ENCODE results near the gene ITGAX. TPM values are rescaled to one million over a fixed set of nuclear protein-coding genes. Genes with fewer than 3 reads are reported as not detected.

The ITGAX gene
- total RNA-seq, 4 donors from 2014 or later = 1.2 to 3.8 (median 3.7) TPM; not detected in 1

DNA sequence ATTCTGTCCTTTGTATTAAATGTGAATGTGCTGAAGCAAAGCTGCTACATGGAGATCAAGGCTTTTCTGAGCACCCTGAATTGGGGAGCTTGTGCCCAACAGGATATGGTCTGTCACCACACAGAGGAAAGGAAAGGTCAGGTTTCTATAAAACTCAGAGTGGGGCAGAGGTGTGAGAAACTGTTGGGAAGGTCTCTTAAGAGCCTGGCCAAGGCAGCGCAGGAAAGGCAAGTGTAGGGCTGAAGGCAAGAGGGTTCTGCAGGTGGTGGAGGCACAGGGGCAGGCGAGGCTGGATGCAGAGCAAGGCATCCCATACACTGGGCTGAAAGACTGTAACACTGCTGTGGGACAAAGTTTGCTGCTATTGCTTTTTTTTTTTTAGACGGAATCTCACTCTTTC is 65.1 kb downstream of the ITGAX start:
- H3K27me3 ChIP-seq = peaks cover 4% of the 10 kb centered on the region
- no peak overlapping the region for H3K4me3 ChIP-seq
- H3K27ac ChIP-seq = no peak overlapping the region
- no peak for DNase-seq
- intact Hi-C loops (cut with DNase I; ENCODE audit: low total_unique reads) (no loop called here), in situ Hi-C loops (cut with MboI; ENCODE audit: low pct_ligation_motif_present in 1 of 4, low pct_unique_long_range_greater_than_20kb in 1 of 4, low sequenced_read_pairs in 3 of 4) (no loop called here)
- 33 to 61% methylated on average over 1 to 3 of the region's 3 CpGs for WGBS, 2 donors (ENCODE audit: low coverage in 1 of 2)
- H3K9me3 ChIP-seq = no peaks in the 10 kb centered on the region
- H3K36me3 ChIP-seq = no peaks in the 10 kb centered on the region
- H3K4me1 ChIP-seq = no peaks in the 10 kb centered on the region
- TF ChIP-seq EP300 (IDR thresholded peaks at IDR 0.05; ENCODE audit: low read depth) = no peak
- no peak for TF ChIP-seq POLR2AphosphoS5 (IDR thresholded peaks at IDR 0.05)
- TF ChIP-seq POLR2A (IDR thresholded peaks at IDR 0.05) = no peak
- no peak for TF ChIP-seq CTCF (IDR thresholded peaks at IDR 0.05)

- Histone ChIP-seq H3K4me3 (no peak overlapping the region), H3K27ac (no peak overlapping the region), H3K4me1 (no peaks in the 10 kb centered on the region), H3K9me3 (no peaks in the 10 kb centered on the region), H3K27me3 (peaks cover 4% of the 10 kb centered on the region), H3K36me3 (no peaks in the 10 kb centered on the region)
- TF ChIP-seq EP300 (IDR thresholded peaks at IDR 0.05; ENCODE audit: low read depth) (no peak), POLR2A (IDR thresholded peaks at IDR 0.05) (no peak)
- in situ Hi-C loops (cut with MboI; ENCODE audit: low pct_ligation_motif_present in 1 of 4, low pct_unique_long_range_greater_than_20kb in 1 of 4, low sequenced_read_pairs in 3 of 4) (no loop called here), intact Hi-C loops (cut with DNase I; ENCODE audit: low total_unique reads) (no loop called here)
- DNase-seq = no peak
- 42 to 69% methylated on average over 2 to 6 of the region's 6 CpGs for WGBS, 2 donors (ENCODE audit: low coverage in 1 of 2)
Measured at GRCh38 chr16:31421587-31421986, 66.6 kb downstream of the ITGAX start.

- no peaks in the 10 kb centered on the region for H3K27me3 ChIP-seq
- H3K9me3 ChIP-seq = no peaks in the 10 kb centered on the region
- TF ChIP-seq EP300 (IDR thresholded peaks at IDR 0.05; ENCODE audit: low read depth) = no peak
- no peak for TF ChIP-seq CTCF (IDR thresholded peaks at IDR 0.05)
- TF ChIP-seq POLR2AphosphoS5 (IDR thresholded peaks at IDR 0.05) = no peak
- TF ChIP-seq POLR2A (IDR thresholded peaks at IDR 0.05) = no peak
- no peak for DNase-seq
- no peak overlapping the region for H3K27ac ChIP-seq
- in situ Hi-C loops (cut with MboI; ENCODE audit: low pct_ligation_motif_present in 1 of 4, low pct_unique_long_range_greater_than_20kb in 1 of 4, low sequenced_read_pairs in 3 of 4) = no loop called here
- no peaks in the 10 kb centered on the region for H3K36me3 ChIP-seq
- H3K4me1 ChIP-seq = peaks cover 0 to 5% (median 3%) of the 10 kb centered on the region in 4 donors
- no peak overlapping the region for H3K4me3 ChIP-seq
- 57 to 59% methylated on average over 1 to 3 of the region's 3 CpGs for WGBS, 2 donors (ENCODE audit: low coverage in 1 of 2)
- intact Hi-C loops (cut with DNase I; ENCODE audit: low total_unique reads) = no loop called here
Measured at GRCh38 chr16:31423241-31423640, 68.3 kb downstream of the ITGAX start.

DNA sequence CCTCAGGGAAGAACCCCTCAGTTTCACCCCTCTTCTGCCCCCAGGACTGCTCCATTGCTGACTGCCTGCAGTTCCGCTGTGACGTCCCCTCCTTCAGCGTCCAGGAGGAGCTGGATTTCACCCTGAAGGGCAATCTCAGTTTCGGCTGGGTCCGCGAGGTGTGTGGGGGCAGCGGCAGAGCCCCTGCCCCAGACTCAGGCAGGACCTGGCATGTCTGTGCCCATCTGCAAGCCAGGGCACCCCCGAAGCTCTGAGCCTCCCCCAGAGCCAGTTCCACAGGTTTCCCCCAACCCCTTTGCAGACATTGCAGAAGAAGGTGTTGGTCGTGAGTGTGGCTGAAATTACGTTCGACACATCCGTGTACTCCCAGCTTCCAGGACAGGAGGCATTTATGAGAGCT is 68.8 kb downstream of the ITGAX start:
- intact Hi-C loops (cut with DNase I; ENCODE audit: low total_unique reads) = no loop called here
- in situ Hi-C loops (cut with MboI; ENCODE audit: low pct_ligation_motif_present in 1 of 4, low pct_unique_long_range_greater_than_20kb in 1 of 4, low sequenced_read_pairs in 3 of 4) = no loop called here
- Histone ChIP-seq H3K27ac (no peak overlapping the region), H3K9me3 (no peaks in the 10 kb centered on the region), H3K27me3 (no peaks in the 10 kb centered on the region), H3K36me3 (no peaks in the 10 kb centered on the region), H3K4me1 (peaks cover 0 to 5% (median 3%) of the 10 kb centered on the region in 4 donors), H3K4me3 (no peak overlapping the region)
- no peak for DNase-seq
- no peak for TF ChIP-seq POLR2AphosphoS5 (IDR thresholded peaks at IDR 0.05)
- no peak for TF ChIP-seq EP300 (IDR thresholded peaks at IDR 0.05; ENCODE audit: low read depth)
- TF ChIP-seq CTCF (IDR thresholded peaks at IDR 0.05) = no peak
- no peak for TF ChIP-seq POLR2A (IDR thresholded peaks at IDR 0.05)
- 79% methylated on average over 12 of the region's 12 CpGs; no CpG with 5 or more reads in 1 of the 2 donors for WGBS, 2 donors (ENCODE audit: low coverage in 1 of 2)
